ENCODE measurements around the gene RHBDD1. TPM values are rescaled to one million over a fixed set of nuclear protein-coding genes. Genes with fewer than 3 reads are reported as not detected.

RHBDD1 gene
- total RNA-seq, 4 donors from 2014 or later = 12.1 to 21.6 (median 19.3) TPM

GRCh38 chr2:226796012-226796839 is 39.6 kb upstream of the RHBDD1 start:
- ATAC-seq (ENCODE audit: low FRiP score) (no peak), DNase-seq (ENCODE audit: low spot score) (no peak)
- no peak for TF ChIP-seq CTCF (IDR thresholded peaks at IDR 0.05)

GRCh38 chr2:226796840-226797288 is 39.0 kb upstream of the RHBDD1 start:
- TF ChIP-seq CTCF (IDR thresholded peaks at IDR 0.05) = no peak
- DNase-seq (ENCODE audit: low spot score) (no peak), ATAC-seq (ENCODE audit: low FRiP score) (no peak)

DNA sequence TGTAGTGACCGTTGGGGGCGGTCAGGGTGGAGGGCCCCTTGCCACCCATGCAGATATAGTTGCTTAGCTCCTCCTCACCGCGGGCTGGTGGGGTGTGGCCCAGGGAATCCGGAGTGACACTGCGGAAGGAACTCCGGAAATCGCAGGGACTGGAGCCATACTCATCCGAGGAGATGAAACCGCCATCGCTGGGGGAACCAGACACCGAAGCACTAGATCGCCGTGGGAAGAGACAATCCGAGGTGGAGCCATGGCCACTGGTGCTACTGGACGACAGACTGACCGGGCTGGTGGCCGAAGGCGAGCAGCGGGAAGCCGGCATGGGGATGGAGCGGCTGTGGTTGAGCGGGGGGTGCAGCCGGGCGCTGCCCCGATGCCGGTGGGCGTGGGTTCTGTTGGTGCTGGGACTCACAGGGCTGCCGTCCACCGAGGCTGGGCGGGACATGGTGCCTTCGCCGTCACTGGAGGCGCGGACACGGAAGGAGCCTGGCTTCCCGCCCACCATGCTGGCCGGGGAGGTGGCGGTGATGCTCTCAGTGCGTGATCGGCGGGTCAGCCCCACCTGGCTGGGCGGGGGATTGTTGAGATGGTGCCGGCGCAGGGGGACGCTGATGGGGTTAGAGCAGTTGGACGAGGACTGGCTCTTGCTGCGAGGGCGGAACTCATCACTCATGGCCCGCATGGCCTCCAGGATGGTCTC is 38.4 kb upstream of the RHBDD1 start:
- ATAC-seq (ENCODE audit: low FRiP score) (no peak), DNase-seq (ENCODE audit: low spot score) (no peak)
- TF ChIP-seq CTCF (IDR thresholded peaks at IDR 0.05) = no peak

DNA sequence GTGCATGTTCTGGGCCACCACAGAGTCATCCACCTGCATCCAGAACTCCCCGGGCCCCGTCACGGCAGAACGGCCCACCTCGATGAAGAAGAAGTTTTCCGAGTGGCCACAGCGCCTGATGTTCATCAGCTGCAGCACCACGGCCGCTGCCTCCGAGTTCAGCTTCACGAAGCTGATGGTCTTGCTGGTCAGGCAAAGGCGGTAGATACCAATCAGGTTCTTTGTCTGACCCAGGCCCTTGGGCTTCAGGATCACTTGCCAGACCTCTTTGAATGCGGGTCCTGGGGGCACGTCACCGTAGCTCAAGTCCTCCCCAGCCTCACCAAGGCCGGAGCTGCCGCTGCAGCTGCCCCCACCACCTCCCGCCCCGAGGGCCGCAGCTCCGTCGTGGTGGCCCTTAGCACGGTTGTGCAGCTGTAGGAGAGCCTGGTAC is 37.8 kb upstream of the RHBDD1 start:
- TF ChIP-seq CTCF (IDR thresholded peaks at IDR 0.05) = no peak
- DNase-seq (ENCODE audit: low spot score) (no peak), ATAC-seq (ENCODE audit: low FRiP score) (no peak)

DNA sequence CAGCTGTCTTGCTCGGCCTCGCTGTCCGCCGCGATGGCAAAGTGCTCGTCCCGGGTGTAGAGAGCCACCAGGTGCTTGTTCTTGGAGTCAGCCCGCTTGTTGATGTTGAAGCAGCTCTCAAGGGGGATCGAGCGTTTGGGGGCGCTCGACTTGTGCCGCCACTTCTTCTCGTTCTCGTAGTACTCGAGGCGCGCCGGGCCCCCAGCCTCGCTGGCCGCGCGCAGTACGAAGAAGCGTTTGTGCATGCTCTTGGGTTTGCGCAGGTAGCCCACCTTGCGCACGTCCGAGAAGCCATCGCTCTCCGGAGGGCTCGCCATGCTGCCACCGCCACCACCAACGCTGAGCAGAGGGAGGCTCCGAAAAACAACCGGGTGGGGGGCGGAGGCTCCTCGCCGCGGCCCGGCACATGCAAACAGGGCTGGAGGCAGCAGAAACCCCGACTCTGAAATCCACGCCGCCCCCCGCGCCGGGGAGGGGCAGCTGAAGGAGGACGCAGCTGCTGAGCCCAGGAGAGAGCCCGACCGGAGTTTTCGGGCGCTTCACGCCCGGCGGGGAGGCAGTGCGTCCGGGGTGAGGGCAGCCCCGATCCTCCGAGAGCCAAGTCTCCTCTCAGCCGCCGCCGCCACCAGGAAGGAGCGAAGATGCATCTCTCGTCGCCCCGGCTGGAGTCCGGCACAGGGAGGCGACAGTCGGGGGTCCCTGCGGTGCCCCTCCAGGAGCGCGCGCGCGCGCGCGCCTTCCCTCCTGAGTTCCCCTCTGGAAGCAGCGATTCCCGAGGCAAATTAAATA is 37.2 kb upstream of the RHBDD1 start:
- no peak for DNase-seq (ENCODE audit: low spot score)
- ATAC-seq (ENCODE audit: low FRiP score) = no peak
- TF ChIP-seq CTCF (IDR thresholded peaks at IDR 0.05) = no peak

DNA sequence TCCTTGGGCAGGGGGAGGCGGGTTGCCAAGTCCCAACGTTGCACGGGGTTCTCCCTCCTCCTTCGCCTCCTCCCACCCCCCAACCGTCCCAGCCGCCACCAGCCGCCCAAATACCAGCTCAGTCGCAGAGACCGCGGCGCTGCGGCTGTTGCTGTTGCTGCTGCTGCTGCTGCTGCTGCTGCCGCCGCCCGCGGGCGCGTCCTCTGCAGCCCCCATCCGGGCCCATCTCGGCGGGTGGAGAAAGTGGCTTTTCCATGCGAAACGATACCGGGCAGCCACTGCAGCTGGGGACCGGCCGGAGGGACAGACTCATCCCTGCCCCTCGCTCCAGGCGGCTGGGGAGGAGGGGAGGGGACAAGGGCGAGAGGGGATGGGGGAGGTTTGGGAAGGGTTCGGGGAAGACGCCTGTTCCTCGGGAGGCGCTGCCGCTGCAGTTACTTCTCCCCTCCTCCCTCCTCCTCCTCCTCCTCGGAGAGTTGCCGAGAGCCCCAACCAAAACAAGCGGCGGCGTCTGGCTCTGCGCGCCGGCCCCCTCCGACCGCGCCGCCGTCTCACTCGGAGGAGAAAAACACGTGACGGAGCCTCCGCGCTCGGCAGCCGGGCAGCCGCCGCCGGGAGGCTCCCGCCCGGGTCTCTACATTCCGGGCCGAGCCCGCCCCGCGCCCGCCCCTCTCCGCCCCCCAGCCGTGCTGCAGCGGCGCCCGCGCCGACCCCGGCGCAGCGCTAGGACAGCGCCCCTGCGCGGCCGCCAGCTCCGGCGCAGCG is 36.5 kb upstream of the RHBDD1 start, which contains the start of gene IRS1:
TSS of gene IRS1 (minus strand) at position 610 of the 765 bp plus-strand sequence. CDS start 1,082 bp downstream, outside the sequence.
- ATAC-seq (ENCODE audit: low FRiP score) (peak; percentile 71), DNase-seq (ENCODE audit: low spot score) (no peak)
- TF ChIP-seq CTCF (IDR thresholded peaks at IDR 0.05) = no peak

Measured in omental fat pad (tissue), 4 donors.